Suppressor macrophage (primary cell): Measurements from ENCODE around the gene PRMT7.

Experiments
- DNase-seq, 4 experiments: peaks; one replicate each; pipeline ENCODE4 v3.0.0-alpha.2; 2020 to 2022
- total RNA-seq, 17 experiments: gene quantifications; one replicate each; lab custom pipeline; 2026; ENCODE audit warnings: mixed read lengths in 6 of 17, inconsistent platforms in 3 of 17; lab: John Stamatoyannopoulos, UW

Gene PRMT7
- total RNA-seq = 8.7 to 36.1 (median 16.9) reads per million in 17 experiments

- DNase-seq = peak; percentile 95 to 97 (median 96)
These were observed at the start of gene PRMT7, which contains the start of gene SLC7A6OS for GRCh38 chr16:68310774-68311511. TSS of gene PRMT7 (plus strand) at chr16:68311019. CDS start at chr16:68315980, 4,961 bp downstream. TSS of gene SLC7A6OS (minus strand) at chr16:68310946. CDS start at chr16:68310926, 20 bp downstream.

GRCh38 chr16:68263559-68264127 lies 47.2 kb upstream of the PRMT7 start:
- no peak for DNase-seq

GRCh38 chr16:68264128-68265077 lies 46.4 kb upstream of the PRMT7 start, which contains the start of gene SLC7A6:
TSS of gene SLC7A6 (plus strand) at chr16:68264526. CDS start at chr16:68274727, 10,201 bp downstream.
- DNase-seq = peak; percentile 85 to 93 (median 89)

GRCh38 chr16:68265078-68265920 lies 45.5 kb upstream of the PRMT7 start:
- DNase-seq = peak; percentile 66 to 76 (median 74)

GRCh38 chr16:68267612-68268405 lies 43.0 kb upstream of the PRMT7 start:
- DNase-seq = no peak

GRCh38 chr16:68269793-68270192 lies 41.0 kb upstream of the PRMT7 start:
- no peak for DNase-seq

- no peak for DNase-seq
These were observed 40.5 kb upstream of the PRMT7 start for GRCh38 chr16:68270353-68270752.

GRCh38 chr16:68272507-68273209 lies 38.2 kb upstream of the PRMT7 start:
- DNase-seq = no peak

GRCh38 chr16:68273459-68273858 lies 37.4 kb upstream of the PRMT7 start:
- DNase-seq = no peak

GRCh38 chr16:68273896-68274295 lies 36.9 kb upstream of the PRMT7 start:
- DNase-seq = no peak

- DNase-seq = no peak
These were observed 36.4 kb upstream of the PRMT7 start for GRCh38 chr16:68274441-68274840.

GRCh38 chr16:68275611-68276191 lies 35.1 kb upstream of the PRMT7 start:
- DNase-seq = no peak

- DNase-seq = no peak
These were observed 34.6 kb upstream of the PRMT7 start for GRCh38 chr16:68276223-68276622.

- DNase-seq = peak in 2 of 4 experiments; percentile 43 to 45
These were observed 30.9 kb upstream of the PRMT7 start for GRCh38 chr16:68279726-68280558.

- no peak for DNase-seq
These were observed 29.3 kb upstream of the PRMT7 start for GRCh38 chr16:68281368-68282063.

- DNase-seq = no peak
These were observed 28.8 kb upstream of the PRMT7 start for GRCh38 chr16:68282064-68282452.

GRCh38 chr16:68283346-68283745 lies 27.5 kb upstream of the PRMT7 start:
- DNase-seq = peak in 2 of 4 experiments; percentile 30 to 44
